ENCODE data around the gene NUDCD3.

Gene NUDCD3

DNA sequence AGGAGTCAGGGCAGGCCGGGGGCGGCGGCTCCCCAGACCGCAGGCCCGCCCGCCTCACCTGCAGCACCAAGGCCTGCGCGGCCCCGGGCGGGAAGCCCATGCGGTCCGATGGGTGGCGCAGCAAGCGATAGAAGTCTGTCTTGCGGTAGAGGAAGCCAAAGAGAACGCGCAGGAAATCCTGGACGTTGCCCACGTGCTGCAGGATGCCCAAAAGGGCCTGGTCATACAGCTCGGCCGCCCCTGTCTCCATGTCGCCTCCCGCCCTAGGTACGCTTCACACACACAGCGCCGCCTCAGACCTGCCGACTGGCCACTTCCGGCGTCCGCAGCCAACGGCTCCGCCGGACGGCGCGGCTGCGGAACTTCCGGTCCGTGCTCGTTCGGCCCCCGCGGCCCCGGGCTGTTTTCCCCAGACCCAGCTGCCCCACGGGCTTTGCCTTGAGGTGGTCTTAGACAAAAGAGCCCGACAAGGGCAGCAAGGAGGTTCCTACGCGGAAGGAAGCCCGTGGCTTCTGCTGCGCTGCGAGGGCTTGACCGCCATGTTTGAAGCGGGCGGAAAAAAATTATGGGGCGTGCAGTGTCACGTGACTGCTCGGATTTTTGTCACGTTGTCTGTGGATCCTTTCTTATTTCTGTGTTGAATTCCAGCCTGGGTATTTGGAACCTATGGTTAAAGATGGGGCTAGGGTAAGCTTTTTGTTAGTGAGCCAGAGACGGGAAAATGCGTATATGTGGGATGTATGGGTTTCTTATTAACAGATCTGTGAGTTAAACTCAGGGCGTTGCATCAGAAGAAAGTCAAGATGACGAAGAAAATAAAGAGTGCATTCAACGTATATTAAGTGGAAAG, at the start of gene NUDCD3:
TSS of gene NUDCD3 (minus strand) at position 308 of the 850 bp plus-strand sequence. CDS start at position 250, 58 bp downstream.
- peak; percentile 86 for DNase-seq

DNA sequence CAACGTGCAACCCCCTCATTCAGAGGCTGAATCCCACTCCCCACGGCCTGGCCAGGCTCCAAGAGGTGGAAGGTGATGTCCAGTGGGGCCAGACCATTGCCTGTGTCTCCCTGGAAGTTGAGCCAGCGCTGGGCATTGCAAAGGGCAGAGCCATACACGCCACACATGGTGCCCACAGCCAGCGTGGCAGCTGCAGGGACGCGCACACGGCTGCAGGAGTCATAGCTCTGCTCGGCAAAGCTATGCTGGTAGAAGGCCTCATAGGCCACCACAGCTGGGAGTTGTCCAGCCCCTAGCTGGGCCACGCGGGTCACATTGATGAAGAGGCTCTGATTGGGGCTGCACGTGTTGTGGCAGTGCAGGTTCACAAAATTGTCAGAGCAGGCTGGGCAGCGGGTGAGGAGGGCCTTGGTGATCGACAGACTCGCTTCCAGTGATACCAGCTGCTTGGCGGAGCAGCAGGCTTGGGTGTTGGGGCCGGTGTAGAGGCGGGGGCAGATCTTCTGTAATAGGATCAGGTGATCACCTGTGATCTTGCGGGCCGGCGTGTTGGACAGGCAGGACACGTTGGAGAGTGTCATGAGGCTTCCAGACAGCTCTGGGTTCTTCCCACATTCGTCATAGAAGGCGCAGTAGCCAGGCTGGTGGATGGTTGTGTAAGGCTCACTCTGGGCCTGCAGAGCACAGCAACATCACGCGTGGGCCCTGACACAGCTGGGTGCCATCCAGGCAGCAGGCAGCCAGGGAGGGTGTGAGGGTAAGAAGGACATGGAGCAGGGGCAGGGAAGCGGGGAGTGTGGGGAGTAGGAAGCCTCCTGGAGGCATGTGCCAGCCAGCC, 49.4 kb upstream of the NUDCD3 start:
- no peak for DNase-seq

DNA sequence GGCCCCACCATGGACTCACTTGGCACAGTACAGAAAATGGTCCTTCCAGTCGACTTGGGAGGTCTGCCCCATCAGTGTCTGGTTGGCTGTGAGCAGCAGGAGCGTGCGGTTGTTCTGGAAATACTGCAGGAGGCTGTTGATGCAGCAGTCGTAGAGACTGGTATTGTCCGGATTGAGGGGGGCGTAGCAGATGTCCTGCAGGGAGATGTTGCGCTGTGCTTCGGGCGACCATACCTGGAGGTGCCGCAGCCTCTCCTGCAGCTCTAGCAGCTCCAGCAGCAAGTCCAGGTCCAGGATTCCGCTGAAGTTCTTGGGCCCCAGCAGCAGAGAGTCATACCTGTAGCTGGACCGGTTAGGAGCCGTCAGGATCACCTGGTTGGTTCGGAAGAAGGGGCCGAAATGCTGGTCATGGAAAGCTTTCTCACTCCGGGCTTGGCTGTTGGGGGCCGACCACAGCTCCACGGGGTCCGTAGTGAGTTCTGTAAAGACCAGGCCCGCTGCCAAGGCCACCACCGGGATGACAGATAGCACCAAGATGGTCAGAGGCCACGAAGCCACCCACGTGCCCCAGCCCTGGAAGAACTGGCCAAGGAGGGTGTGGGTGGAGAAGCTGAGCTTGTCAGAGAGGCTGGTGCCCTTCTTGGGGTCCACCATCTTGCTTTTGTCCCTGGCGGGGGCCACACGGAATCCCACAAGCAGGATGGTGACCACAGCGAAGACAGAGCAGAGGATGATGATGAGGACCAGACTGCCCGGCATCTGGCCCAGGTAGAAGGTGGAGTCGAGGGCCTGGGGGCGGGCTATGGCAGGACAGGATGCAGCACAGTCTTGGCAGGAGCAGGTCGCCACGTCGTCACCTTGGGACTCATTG, 48.6 kb upstream of the NUDCD3 start:
- no peak for DNase-seq

DNA sequence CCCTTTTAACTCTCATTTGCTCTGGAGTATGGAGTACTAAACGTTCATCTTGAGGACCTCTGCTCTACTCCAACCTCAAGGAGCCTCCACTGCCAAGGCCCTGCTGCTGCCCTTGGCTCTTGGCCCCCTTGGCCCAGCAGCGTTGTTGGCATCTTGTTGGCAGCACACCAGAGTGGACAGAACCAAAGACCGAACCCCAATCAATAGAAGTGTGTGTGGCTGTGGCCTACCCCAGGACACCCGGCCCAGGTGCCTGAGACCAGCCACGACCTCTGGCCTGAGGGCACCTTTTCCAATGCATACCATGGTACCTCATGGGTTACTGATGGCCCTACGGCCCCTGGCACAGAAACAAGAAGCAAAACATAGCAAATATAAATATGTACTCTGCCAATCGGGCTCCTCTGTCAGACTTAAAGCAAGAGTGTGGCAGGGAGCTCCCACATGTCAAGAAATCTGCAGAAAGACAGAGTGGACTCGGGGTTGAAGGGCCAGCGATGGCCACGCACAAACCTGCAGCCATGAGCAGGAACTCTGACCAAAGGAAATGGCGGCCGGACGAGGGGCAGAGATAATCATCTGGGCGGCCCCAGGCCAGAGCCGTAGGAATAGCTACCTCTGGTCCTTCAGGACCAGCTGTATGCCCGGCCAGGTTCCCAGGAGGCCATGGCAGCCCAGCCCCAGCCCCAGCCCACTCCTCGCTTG, 47.8 kb upstream of the NUDCD3 start:
- DNase-seq: no peak

DNA sequence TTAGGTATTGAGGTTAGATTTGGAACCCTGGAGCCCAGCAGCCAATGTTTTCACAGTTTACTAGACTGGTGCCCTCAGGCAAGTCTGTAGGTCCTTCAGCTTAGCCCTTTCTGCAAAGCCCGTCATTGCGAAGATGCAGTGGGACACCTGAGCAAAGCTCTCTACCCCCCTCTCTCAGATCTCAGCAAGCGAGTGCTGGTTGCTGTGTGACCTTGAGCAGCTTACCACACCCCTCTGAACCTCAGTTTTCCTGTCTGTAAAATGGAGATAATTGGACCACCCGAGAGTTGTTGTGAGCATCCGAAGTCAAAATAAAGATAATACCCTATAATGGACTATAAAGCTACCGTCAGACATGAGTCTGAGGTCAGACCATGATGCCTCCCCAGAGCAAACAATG, 47.0 kb upstream of the NUDCD3 start:
- DNase-seq: no peak

DNA sequence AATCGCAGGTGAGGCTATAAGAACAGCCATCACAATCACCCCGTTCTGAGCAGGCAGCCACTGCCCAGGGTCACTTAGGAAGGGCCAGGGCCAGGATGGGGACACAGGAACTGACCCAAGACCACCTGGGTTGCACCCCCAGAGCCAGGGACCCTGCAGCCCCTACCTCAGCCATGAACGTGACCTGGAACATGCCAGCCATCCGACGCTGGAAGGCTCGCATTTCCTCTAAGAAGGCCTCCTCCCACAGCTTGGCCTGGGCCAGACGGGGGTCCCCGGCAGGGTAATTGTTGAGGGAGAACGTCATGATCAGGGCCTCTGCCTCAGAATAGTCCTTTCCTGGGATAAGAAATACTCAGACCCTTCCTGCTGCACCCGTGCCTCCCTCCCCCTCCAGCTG, 45.6 kb upstream of the NUDCD3 start:
- DNase-seq: no peak

DNA sequence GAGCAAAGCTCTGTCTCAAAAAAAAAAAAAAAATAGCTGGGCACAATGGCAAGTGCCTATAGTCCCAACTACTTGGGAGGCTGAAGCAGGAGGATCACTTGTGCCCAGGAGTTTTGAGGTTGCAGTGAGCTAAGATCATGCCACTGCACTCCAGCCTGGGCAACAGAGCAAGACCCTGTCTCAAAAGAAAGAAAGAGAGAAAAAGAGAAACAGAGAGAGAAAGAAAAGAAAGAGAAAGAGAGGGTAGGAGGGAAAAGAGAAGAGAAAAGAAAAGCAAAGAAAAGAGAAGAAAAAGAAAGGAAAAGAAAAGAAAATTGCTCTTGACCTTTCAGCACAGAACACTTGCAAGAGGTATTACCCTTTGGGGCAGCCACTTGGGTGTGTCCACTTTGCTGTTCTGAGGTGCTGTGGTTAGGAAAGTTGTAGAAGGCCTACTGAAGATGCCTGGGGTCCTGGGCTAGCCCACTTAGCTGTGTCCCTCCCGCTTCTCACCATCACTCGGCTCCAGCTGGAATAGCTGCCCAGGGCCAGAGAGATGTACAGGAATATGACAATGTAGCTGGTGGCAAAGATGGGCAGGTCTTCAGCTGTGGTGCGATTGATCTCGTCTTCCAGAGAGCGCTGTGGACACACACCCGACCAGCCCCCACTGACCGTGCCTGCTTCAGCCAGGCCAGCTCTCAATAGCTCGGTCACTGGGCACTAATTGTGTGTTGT, 45.0 kb upstream of the NUDCD3 start:
- DNase-seq: no peak

DNA sequence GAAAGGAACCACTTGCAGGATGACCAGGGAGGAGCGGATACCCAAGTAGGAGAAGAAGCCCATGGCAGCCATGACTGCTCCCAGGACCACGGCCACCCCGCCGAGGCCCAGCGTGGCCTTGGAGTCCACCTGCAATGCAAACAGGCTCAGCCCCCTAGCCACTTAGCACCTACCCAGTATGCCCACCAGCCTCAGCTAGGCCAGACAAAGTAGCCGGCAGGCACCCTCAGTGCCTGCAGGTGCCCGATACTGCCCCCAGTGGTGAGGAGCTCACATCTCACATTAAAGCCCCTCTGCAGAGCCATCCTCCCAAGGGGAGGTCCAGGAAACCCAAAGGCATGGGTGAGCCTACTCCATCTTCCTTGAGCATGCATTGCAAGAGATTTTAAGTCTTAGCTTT, 44.0 kb upstream of the NUDCD3 start:
- peak; percentile 67 for DNase-seq

DNA sequence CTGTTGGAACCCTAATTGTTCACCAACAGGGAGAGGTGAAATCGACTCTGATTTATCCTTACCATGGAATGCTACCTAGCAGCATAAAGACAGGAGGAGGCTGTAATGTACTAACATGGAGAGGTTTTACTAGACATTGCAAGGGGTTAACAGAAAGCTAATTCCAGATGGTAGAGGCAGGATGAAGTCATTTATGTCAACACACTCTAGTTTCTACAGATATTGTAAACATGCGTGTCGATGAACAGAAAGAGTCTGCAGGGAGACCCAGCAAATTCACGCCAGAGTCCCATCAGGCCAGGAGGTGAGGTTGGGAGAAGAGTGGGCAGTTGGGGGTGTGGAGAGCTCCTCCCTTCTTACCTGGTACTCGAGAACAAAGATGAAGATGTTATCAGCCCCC, 43.6 kb upstream of the NUDCD3 start:
- DNase-seq: no peak

DNA sequence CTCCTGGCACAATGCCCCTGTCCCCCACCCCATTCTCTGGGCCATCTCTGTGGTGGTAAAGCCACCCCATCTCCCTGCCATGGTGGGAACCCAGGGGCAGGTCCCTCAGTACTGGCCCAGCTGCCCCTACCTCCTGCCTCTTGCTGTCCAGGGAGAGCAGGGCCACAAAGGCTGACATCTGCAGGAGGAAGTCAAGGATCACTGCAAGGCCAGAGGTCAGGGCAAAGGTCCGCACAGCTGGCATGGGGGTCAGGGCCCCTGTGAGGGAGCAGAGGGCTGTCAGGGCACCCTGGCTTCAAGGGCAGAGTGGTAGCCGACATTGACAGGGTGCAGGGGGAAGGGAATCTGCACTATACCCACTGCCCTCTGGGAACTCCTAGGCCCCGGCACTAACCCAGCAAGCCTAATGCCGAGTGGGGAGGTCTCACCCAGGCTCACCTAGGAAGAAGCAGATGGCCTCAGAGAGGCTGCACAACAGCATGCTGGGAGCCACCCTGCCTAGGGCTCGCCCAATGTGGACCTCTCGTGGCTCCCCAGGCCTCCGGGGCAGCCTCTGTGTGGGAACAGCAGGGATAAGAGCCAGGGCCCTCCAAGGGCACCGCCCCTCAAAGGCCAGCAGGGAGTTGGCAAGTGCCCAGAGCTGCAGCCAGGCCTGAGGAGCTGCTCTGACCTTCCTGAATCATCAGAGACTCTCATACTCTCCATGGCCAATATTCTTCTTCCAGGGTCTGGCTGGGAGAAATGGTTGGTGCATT, 43.0 kb upstream of the NUDCD3 start:
- no peak for DNase-seq

DNA sequence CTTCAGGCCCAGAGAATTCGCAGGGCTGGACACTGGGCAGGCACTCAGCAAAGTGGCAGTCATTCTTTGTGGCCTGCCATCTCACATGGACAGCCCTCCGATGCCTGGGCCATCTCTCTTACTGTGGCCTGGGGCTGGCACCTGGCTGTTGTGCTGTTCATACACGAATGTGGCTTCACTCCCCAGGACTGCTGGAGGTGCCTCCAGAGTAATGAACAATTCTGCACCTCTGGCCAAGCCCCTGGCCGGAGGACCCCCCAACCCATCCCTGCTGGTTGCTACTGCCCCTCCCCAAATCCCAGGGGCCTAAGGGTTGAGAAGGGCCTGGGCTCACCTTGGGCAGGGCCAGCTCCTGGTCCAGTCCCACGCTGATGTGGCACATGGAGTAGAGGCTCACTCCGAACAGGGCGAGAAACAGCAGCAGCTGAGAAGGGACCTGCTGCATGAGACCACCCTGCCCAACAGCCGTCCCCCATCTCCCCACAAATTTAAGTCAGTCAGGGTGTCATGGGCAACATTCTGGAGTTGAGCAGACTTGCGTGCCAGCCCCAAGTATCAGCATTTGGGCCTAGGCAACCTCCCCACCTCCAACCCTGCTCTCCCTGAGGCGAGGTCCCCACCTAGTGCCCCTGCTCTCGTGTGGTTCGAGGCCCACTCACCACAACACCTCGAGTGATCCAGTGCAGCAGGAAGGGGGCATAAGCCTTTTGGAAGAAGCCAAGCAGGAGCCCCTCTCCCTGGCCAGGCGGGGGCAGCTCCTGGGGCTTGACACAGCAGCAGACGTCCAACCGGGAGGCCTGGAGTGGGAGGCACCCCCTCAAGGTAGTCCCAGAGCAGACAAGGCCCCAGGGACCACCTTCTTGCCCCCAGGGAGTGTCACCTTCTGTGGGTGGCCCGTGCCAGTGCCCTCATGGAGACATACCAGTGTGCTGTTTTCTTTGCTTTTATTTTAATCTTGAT, 41.2 kb upstream of the NUDCD3 start:
- DNase-seq: no peak

DNA sequence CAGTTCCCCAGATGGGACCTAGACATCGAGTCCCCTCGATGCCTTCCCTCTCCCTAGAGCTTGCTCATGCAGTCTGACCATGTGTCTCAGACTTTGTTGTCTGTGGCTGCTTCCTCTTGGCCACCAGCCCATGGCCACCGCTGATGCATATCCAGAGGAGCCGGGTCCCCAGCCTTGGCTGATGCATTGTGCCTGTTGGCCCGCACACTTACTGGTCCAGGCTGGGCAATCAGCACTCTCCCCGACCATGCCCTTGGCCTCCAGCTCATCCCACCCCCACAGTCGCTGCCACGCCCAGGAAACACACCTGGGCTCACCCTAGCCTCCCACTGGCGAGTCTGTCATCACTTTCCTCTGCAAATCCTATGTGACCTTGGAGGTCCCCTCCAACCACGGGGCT, 40.5 kb upstream of the NUDCD3 start:
- DNase-seq: no peak

DNA sequence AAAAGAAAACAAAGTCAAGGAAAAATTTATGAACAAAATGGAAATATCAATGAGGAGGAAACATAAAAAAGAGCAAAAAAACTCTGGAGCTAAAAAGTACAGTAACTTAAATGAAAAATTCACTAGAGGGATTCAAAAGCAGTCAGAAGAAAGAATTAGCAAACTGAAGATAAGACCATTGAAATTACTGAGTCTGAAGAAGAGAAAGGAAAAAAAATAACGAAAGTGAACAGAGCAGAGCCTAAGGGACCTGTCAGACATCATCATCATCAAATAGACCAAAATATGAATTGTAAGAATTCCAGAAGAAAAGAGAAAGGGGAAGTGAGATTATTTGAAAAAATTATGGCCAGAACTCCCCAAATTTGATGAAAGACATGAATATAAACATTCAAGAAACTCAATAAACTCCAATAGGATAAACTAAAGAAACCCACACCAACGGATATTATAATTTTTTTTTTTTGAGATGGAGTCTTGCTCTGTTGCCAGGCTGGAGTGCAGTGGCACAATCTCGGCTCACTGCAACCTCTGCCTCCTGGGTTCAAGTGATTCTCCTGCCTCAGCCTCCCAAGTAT, 34.4 kb upstream of the NUDCD3 start:
- DNase-seq: no peak

DNA sequence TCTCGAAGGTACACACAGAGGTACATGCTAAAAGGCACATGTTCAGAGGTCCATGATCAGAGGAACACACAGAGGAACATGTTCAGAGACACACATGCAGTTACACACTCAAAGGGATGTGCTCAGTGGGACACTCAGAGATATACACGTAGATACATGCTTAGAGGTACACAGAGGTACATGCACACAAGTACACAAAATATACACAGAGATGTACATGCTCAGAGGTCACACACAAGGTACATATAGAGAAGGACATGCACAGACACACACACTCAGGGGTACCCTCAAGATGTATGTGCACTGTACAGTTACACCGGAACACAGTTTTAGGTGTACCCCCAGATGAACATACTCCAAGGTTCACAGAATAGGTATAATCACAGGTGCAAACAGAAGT, 31.9 kb upstream of the NUDCD3 start:
- no peak for DNase-seq

DNA sequence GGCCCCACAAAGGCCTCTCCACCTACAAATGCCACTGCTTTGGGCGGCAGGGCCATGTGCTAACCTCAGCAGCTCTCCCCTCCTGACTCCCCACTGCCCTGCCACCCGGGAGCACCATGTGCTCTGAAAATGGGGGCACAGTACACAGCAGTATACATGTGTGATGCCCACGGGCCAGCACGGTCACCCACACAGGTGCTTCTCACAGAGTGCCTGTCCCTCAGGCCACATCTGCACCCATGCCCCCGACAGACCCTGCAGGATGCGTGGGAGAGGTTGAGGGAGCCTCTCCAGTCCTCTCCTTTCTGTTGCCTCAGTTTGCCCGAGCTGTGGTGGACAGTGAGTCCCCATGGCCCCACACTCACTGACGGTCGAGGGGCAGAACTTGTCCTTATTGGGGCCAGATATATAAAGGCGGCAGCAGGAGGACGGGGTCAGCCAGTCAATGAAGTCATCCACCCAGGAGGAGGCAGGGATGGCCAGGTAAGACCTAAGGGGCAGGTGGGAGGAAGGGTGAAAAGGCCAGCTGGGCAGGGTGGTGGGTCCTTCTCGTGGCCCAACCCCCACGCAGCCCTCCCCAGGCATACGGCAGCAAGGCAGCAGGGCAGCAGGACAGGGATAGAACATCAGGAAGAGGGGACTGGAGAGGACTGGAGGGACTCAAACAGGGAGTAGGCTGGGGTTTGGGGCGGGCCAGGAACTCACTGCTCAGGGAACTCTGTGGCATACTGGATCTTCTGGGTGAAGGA, 31.1 kb upstream of the NUDCD3 start:
- DNase-seq: no peak

DNA sequence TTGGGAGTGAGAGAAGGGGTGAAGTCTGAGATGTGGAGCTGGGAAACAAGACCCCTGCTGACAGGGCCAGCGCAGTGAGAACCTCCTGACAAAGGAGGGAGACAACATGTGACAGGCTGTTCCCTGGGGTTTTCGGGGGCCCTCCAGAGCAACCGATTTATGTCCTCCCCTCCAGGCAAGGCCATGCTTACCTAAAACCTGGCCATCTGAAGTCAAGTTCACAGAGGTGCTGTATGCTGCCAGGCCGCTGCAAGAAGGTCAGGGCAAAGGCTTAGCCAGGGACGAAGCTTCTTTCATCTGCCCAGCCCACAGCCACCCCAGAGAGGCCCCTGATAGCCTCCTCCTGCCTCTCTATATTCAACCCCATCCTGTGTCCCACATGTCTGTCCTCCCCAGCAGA, 30.1 kb upstream of the NUDCD3 start:
- DNase-seq: no peak

DNA sequence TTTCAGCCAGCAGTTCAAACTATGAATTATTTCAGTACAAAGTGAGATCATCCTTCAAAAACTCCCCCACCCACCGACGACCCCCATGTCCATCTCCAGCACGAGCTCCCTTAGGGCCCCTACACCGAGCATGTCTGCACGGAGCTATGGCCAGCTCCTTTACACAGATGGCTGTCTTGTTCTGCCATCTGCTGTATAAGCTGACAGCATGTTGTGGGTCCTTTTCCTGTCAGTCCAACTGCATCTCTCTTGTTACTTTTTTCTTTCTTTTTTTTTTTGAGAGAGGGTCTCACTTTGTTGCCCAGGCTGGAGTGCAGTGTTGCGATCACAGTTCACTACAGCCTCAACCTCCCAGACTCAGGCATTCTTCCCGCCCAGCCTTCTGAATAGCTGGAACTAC, 29.1 kb upstream of the NUDCD3 start:
- DNase-seq: no peak

DNA sequence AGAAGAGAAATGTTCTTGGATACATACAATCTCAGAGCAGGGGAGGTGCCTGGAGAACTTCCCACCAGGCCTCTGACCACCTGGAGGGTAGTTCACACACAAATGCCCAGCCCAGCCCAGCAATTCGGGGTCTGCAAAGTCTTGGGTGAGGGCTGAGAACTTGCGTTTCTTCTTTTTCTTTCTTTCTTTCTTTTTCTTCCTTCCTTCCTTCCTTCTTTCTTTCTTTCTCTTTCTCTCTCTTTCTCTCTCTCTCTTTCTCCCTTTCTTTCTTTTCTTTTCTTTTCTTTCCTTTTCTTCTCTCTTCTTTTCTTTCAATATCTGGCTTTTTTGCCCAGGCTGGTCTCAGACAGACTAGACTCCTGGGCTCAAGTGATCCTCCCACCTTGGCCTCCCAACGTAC, 28.3 kb upstream of the NUDCD3 start:
- DNase-seq: no peak

DNA sequence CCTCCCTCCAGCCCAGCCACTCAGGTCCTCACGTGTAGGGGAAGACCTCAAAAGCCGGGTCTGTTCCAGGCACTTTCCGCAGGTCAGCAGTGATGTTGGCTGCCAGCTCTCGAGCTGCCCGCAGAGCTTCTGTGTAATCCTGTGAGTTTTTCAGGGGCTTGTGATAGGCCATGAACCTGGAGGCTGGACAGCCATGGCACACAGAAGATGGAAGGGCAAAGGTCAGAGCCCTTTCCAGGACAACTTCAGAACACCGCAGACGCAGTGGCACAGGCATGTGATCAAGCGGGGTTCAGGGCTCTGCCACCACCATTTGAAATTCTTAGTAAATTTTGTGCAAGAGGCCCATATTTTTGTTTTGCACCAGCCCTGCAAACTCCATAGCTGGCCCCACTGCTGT, 26.7 kb upstream of the NUDCD3 start:
- DNase-seq: no peak

Measured in activated CD4-positive, alpha-beta T cell treated with anti-CD3 and anti-CD28 coated beads, Interleukin-2, Interleukin-6, amounts not matched to agents 100 ng/mL and 50 ng/mL, durations not matched to agents 16 hours and 8 hours (primary cell).